H9 (cell line): ENCODE data around the gene PPP3CA. TPM values are rescaled to one million over a fixed set of nuclear protein-coding genes. Genes with fewer than 3 reads are reported as not detected.
A peak's percentile ranks its signal among the peaks of the same experiment; 100 is the strongest.

Experiments used
- DNase-seq: peaks from one replicate; pipeline ENCODE4 v3.0.0-alpha.2; 2017
- H2AFZ ChIP-seq: one replicate; pipeline ENCODE4 v1.6.1; 2013; ENCODE audit warnings: mild to moderate bottlenecking, low read length, control low read depth, moderate library complexity
- H2AK5ac ChIP-seq: 2 replicates; pipeline ENCODE4 v1.6.1; 2013; ENCODE audit warnings: low read length, control low read depth, mixed read lengths; ENCODE audit not compliant: insufficient read length
- H2BK120ac ChIP-seq: one replicate; pipeline ENCODE4 v1.6.1; 2013; ENCODE audit warnings: low read depth, mild to moderate bottlenecking, low read length, control low read depth, inconsistent platforms; ENCODE audit not compliant: poor library complexity, severe bottlenecking
- H2BK12ac ChIP-seq: 2 replicates; pipeline ENCODE4 v1.6.1; 2013; ENCODE audit warnings: low read length, control low read depth, mixed read lengths, low read depth; ENCODE audit not compliant: insufficient read length
- H2BK15ac ChIP-seq: 2 replicates; pipeline ENCODE4 v1.6.1; 2013; ENCODE audit warnings: low read depth, low read length, control low read depth
- H2BK20ac ChIP-seq: one replicate; pipeline ENCODE4 v1.6.1; 2013; ENCODE audit warnings: low read depth, mild to moderate bottlenecking, low read length, control low read depth, inconsistent platforms; ENCODE audit not compliant: poor library complexity, severe bottlenecking
- H2BK5ac ChIP-seq: 2 replicates; pipeline ENCODE4 v1.6.1; 2013; ENCODE audit warnings: low read length, control low read depth, mixed read lengths; ENCODE audit not compliant: insufficient read length
- H3K14ac ChIP-seq: 2 replicates; pipeline ENCODE4 v1.6.1; 2013; ENCODE audit warnings: low read length, control low read depth; ENCODE audit not compliant: insufficient read depth
- H3K18ac ChIP-seq: 2 replicates; pipeline ENCODE4 v1.6.1; 2013; ENCODE audit warnings: low read depth, mild to moderate bottlenecking, mixed read lengths, low read length, control low read depth; ENCODE audit not compliant: insufficient read length
- H3K23ac ChIP-seq: 2 replicates; pipeline ENCODE4 v1.6.1; 2013; ENCODE audit warnings: low read length, control low read depth, mixed read lengths, low read depth; ENCODE audit not compliant: insufficient read length
- H3K23me2 ChIP-seq: 2 replicates; pipeline ENCODE4 v1.6.1; 2013; ENCODE audit warnings: low read depth, mild to moderate bottlenecking, mixed read lengths, low read length, control low read depth; ENCODE audit not compliant: insufficient read length, poor library complexity, severe bottlenecking
- H3K27ac ChIP-seq: 2 replicates; pipeline ENCODE4 v1.5.1; 2013; ENCODE audit warnings: low read length, control low read depth, mixed read lengths, low read depth; ENCODE audit not compliant: insufficient read length
- H3K27me3 ChIP-seq: 2 replicates; pipeline ENCODE4 v1.6.1; 2013; ENCODE audit warnings: low read length, control low read depth, inconsistent platforms; ENCODE audit not compliant: insufficient read depth
- H3K4ac ChIP-seq: 2 replicates; pipeline ENCODE4 v1.6.1; 2013; ENCODE audit warnings: low read depth, mild to moderate bottlenecking, control low read depth, inconsistent platforms, low read length, moderate library complexity
- H3K4me1 ChIP-seq: 2 replicates; pipeline ENCODE4 v1.6.1; 2013; ENCODE audit warnings: low read length, control low read depth, inconsistent platforms; ENCODE audit not compliant: insufficient read depth
- H3K4me2 ChIP-seq: 2 replicates; pipeline ENCODE4 v1.6.1; 2013; ENCODE audit warnings: low read length, control low read depth, mixed read lengths; ENCODE audit not compliant: insufficient read length, insufficient read depth
- H3K56ac ChIP-seq: 2 replicates; pipeline ENCODE4 v1.6.1; 2013; ENCODE audit warnings: low read depth, mild to moderate bottlenecking, mixed read lengths, low read length, control low read depth; ENCODE audit not compliant: insufficient read length
- H3K79me1 ChIP-seq: 2 replicates; pipeline ENCODE4 v1.6.1; 2013; ENCODE audit warnings: low read depth, mild to moderate bottlenecking, moderate library complexity, low read length, control low read depth, inconsistent platforms; ENCODE audit not compliant: insufficient read depth, poor library complexity, severe bottlenecking
- H3K79me2 ChIP-seq: 2 replicates; pipeline ENCODE4 v1.6.1; 2013; ENCODE audit warnings: low read length, control low read depth, inconsistent platforms; ENCODE audit not compliant: insufficient read depth
- H3K9ac ChIP-seq: 2 replicates; pipeline ENCODE4 v1.6.1; 2013; ENCODE audit warnings: low read length, control low read depth, mixed read lengths; ENCODE audit not compliant: insufficient read length; ENCODE audit errors: extremely low read depth
- H3K9me3 ChIP-seq: one replicate; pipeline ENCODE4 v1.6.1; 2013; ENCODE audit warnings: low read depth, low read length, inconsistent platforms; ENCODE audit not compliant: control insufficient read depth
- H3T11ph ChIP-seq: one replicate; pipeline ENCODE4 v1.6.1; 2013; ENCODE audit warnings: mild to moderate bottlenecking, low read length, control low read depth, inconsistent platforms
- H4K20me1 ChIP-seq: one replicate; pipeline ENCODE4 v1.6.1; 2013; ENCODE audit not compliant: control insufficient read depth, insufficient read length, insufficient read depth
- H4K5ac ChIP-seq: 2 replicates; pipeline ENCODE4 v1.6.1; 2013; ENCODE audit warnings: low read depth, mild to moderate bottlenecking, mixed read lengths, low read length, control low read depth; ENCODE audit not compliant: insufficient read length
- H4K8ac ChIP-seq: replicated peaks from 2 replicates; pipeline ENCODE4 v1.6.1; 2013; ENCODE audit warnings: low read length, control low read depth, mixed read lengths, low read depth; ENCODE audit not compliant: insufficient read length
- H4K91ac ChIP-seq: 2 replicates; pipeline ENCODE4 v1.6.1; 2013; ENCODE audit warnings: low read depth, mild to moderate bottlenecking, moderate library complexity, mixed read lengths, low read length, control low read depth; ENCODE audit not compliant: insufficient read length
- H3K27ac Mint-ChIP-seq, 3 experiments: 2 replicates in 2 of 3; 3 replicates in 1 of 3; pipeline ENCODE4 v1.8.0; 2020 to 2021; ENCODE audit warnings: mixed read lengths in 3 of 3, mild to moderate bottlenecking in 1 of 3, moderate library complexity in 1 of 3
- H3K27me3 Mint-ChIP-seq: 2 replicates; pipeline ENCODE4 v1.8.0; 2021; ENCODE audit warnings: low read depth, mild to moderate bottlenecking, moderate library complexity, mixed read lengths
- H3K36me3 Mint-ChIP-seq, 3 experiments: 2 replicates in 2 of 3; 3 replicates in 1 of 3; pipeline ENCODE4 v1.8.0; 2020 to 2021; ENCODE audit warnings: low read depth in 3 of 3, mixed read lengths in 3 of 3; ENCODE audit not compliant: insufficient read depth in 1 of 3
- H3K4me1 Mint-ChIP-seq, 2 experiments: 2 replicates each; pipeline ENCODE4 v1.8.0; 2020; ENCODE audit warnings: mixed read lengths in 2 of 2
- H3K4me3 Mint-ChIP-seq, 2 experiments: 2 replicates in 1 of 2; 3 replicates in 1 of 2; pipeline ENCODE4 v1.8.0; 2020 to 2021; ENCODE audit warnings: mild to moderate bottlenecking in 2 of 2, mixed read lengths in 2 of 2, moderate library complexity in 1 of 2
- H3K9me3 Mint-ChIP-seq, 2 experiments: 2 replicates in 1 of 2; 3 replicates in 1 of 2; pipeline ENCODE4 v1.8.0; 2020; ENCODE audit warnings: mild to moderate bottlenecking in 2 of 2, mixed read lengths in 2 of 2, moderate library complexity in 1 of 2
- WGBS: extraction: QIAGEN DNeasy Blood & Tissue Kit; methylation state at CpG from one replicate; pipeline ENCODE4 v1.1.7; 2013; ENCODE audit warnings: missing lambda C conversion rate, low lambda C conversion rate, mixed read lengths; ENCODE audit not compliant: insufficient read length; ENCODE audit errors: extremely low coverage; 5-methylcytosine and 5-hydroxymethylcytosine counted together
- total RNA-seq: library from RNA; stranded (reverse); gene quantifications from 2 replicates; pipeline ENCODE4 v1.2.1, GENCODE V29; 2021
- TF ChIP-seq, protein P1 (sequence below): fragments of 200-600 bp; sonication (generic); conservative IDR thresholded peaks from 3 replicates; pipeline ENCODE4 v1.8.0; 2021; ENCODE audit warnings: antibody characterized with exemption, mild to moderate bottlenecking

PPP3CA gene
- total RNA-seq, 1 experiment from 2014 or later: 16.8 TPM

DNA sequence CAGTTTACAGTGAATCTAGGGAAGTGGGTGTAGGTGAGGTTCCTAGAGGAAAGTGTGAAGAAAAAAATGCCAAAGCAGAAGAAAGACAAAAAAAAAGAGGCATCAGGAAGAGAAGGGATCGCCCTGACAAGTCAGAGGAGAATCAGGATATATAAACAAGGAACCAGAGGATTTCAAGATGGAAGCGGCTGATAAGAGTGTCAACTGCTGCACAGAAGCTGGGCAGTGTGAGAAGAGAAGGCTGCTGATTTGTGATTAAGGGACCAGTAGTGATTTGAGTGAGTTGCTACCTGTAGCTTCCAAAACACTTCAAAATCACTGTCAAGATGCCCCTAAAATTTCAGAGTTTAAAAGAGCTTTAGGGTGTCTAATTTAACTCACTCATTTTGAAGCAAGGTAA is 258.2 kb downstream of the PPP3CA start:
- no peak overlapping the region for H2AFZ ChIP-seq
- no peak overlapping the region for H4K91ac ChIP-seq
- H3K4ac ChIP-seq: no peak overlapping the region
- no peak overlapping the region for H4K5ac ChIP-seq
- no peaks in the 10 kb centered on the region for H3K9me3 ChIP-seq
- H3T11ph ChIP-seq: no peak overlapping the region
- no peak overlapping the region for H2BK20ac ChIP-seq
- H3K23me2 ChIP-seq: no peaks in the 10 kb centered on the region
- peak overlapping the region in 2 of 3 experiments; percentile 37 to 69; a peak in 5 of 7 replicates for H3K27ac Mint-ChIP-seq
- H3K27me3 ChIP-seq: no peaks in the 10 kb centered on the region
- no peak overlapping the region for H3K9ac ChIP-seq
- H2BK120ac ChIP-seq: no peak overlapping the region
- H4K8ac ChIP-seq: no peak overlapping the region
- H3K27ac ChIP-seq: no peak overlapping the region
- H3K4me2 ChIP-seq: no peak overlapping the region
- no peak for DNase-seq
- no peaks in the 10 kb centered on the region for H3K4me1 ChIP-seq
- no peaks in the 10 kb centered on the region for H3K27me3 Mint-ChIP-seq
- H3K4me1 Mint-ChIP-seq: peaks cover 8 to 9% of the 10 kb centered on the region in 2 experiments; a peak in 3 of 4 replicates
- WGBS: no CpG with 5 or more reads among the region's 2 CpGs
- H2BK12ac ChIP-seq: no peak overlapping the region
- no peak overlapping the region for H2AK5ac ChIP-seq
- H3K4me3 Mint-ChIP-seq: no peak overlapping the region
- H2BK5ac ChIP-seq: no peak overlapping the region
- H3K18ac ChIP-seq: no peak overlapping the region
- H4K20me1 ChIP-seq: no peaks in the 10 kb centered on the region
- no peak overlapping the region for H3K56ac ChIP-seq
- no peak overlapping the region for H2BK15ac ChIP-seq
- no peak overlapping the region for H3K14ac ChIP-seq
- no peaks in the 10 kb centered on the region for H3K9me3 Mint-ChIP-seq
- no peaks in the 10 kb centered on the region for H3K79me2 ChIP-seq
- H3K79me1 ChIP-seq: no peaks in the 10 kb centered on the region
- no peak overlapping the region for H3K23ac ChIP-seq
- TF ChIP-seq, protein P1, sequence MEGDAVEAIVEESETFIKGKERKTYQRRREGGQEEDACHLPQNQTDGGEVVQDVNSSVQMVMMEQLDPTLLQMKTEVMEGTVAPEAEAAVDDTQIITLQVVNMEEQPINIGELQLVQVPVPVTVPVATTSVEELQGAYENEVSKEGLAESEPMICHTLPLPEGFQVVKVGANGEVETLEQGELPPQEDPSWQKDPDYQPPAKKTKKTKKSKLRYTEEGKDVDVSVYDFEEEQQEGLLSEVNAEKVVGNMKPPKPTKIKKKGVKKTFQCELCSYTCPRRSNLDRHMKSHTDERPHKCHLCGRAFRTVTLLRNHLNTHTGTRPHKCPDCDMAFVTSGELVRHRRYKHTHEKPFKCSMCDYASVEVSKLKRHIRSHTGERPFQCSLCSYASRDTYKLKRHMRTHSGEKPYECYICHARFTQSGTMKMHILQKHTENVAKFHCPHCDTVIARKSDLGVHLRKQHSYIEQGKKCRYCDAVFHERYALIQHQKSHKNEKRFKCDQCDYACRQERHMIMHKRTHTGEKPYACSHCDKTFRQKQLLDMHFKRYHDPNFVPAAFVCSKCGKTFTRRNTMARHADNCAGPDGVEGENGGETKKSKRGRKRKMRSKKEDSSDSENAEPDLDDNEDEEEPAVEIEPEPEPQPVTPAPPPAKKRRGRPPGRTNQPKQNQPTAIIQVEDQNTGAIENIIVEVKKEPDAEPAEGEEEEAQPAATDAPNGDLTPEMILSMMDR: no peak
- peaks cover 7 to 8% (median 8%) of the 10 kb centered on the region in 3 experiments; a peak in 4 of 7 replicates for H3K36me3 Mint-ChIP-seq
